AG04449 (cell line): ENCODE results near the gene TYW1B.
"Not testable (repeated sequence)": the region's sequence is repeated elsewhere in the genome, so short reads cannot be mapped to it uniquely, and the experiment has no call there.

Source experiments
- CTCF ChIA-PET: fragments of 350-600 bp; formaldehyde crosslinking; extraction: SDS; loops from one replicate; lab custom pipeline; 2021; ENCODE audit warnings: antibody characterized with exemption; lab: Yijun Ruan, JAX
- POLR2A ChIA-PET: fragments of 400-600, 350-600 bp; formaldehyde crosslinking; extraction: SDS; loops from one replicate; lab custom pipeline; 2020; ENCODE audit warnings: antibody characterized with exemption, inconsistent platforms; lab: Yijun Ruan, JAX
- DNase-seq: peaks from one replicate; pipeline ENCODE4 v3.0.0-alpha.2; 2010; ENCODE audit warnings: low read depth, low spot score
- H3K4me3 ChIP-seq: 2 replicates; pipeline ENCODE4 v1.5.1; 2011; ENCODE audit warnings: low read depth, mild to moderate bottlenecking, control low read depth, low read length
- CTCF ChIP-seq: IDR thresholded peaks from one replicate; pipeline ENCODE4 v1.5.1; 2011; ENCODE audit warnings: mild to moderate bottlenecking, moderate library complexity, low read length, control low read depth, inconsistent platforms; ENCODE audit not compliant: insufficient read depth; ENCODE audit errors: missing control alignments

The TYW1B gene

GRCh38 chr7:72829687-72830354 is 1.8 kb upstream of the TYW1B start:
- DNase-seq, result peak; percentile 60
- POLR2A ChIA-PET, result not testable (repeated sequence)
- CTCF ChIA-PET, result interaction anchor here (0.8 to 2.3 kb wide), 4 partner anchors 9 to 86 kb away, joined by 3 to 10 read pairs (median 4); no protein-coding TSS in a partner anchor
- peak overlapping the region; percentile 71 for H3K4me3 ChIP-seq
- peak; percentile 20 for TF ChIP-seq CTCF

- POLR2A ChIA-PET, result not testable (repeated sequence)
- H3K4me3 ChIP-seq, result peak overlapping the region; percentile 71
- DNase-seq, result peak; percentile 91
- CTCF ChIA-PET, result interaction anchor here (0.8 to 2.3 kb wide), 3 partner anchors 12 to 87 kb away, joined by 3 to 10 read pairs (median 4); no protein-coding TSS in a partner anchor
These were observed 1.3 kb upstream of the TYW1B start for GRCh38 chr7:72829291-72829686.

GRCh38 chr7:72823765-72824732 is 4.0 kb downstream of the TYW1B start:
- DNase-seq, H3K4me3 ChIP-seq, POLR2A ChIA-PET: not testable (repeated sequence)
- CTCF ChIA-PET, result interaction anchor here (1.0 to 4.3 kb wide), 4 partner anchors 91 to 93 kb away, joined by 3 to 19 read pairs (median 6); no protein-coding TSS in a partner anchor

- H3K4me3 ChIP-seq, POLR2A ChIA-PET, DNase-seq: not testable (repeated sequence)
- CTCF ChIA-PET, result interaction anchor here (1.9 kb wide), 1 partner anchor 95 kb away, joined by 5 read pairs; no protein-coding TSS in a partner anchor
These were observed 5.5 kb downstream of the TYW1B start for GRCh38 chr7:72822497-72822896.

- POLR2A ChIA-PET, H3K4me3 ChIP-seq, DNase-seq: not testable (repeated sequence)
- CTCF ChIA-PET, result interaction anchor here (1.4 to 2.0 kb wide), 2 partner anchors 8 to 9 kb away, joined by 3 to 6 read pairs; no protein-coding TSS in a partner anchor
These were observed 9.2 kb downstream of the TYW1B start for GRCh38 chr7:72818663-72819361.

GRCh38 chr7:72817661-72818060 is 10.3 kb downstream of the TYW1B start:
- POLR2A ChIA-PET, DNase-seq, H3K4me3 ChIP-seq: not testable (repeated sequence)
- CTCF ChIA-PET, result interaction anchor here (2.0 kb wide), 1 partner anchor 9 kb away, joined by 6 read pairs; no protein-coding TSS in a partner anchor

- H3K4me3 ChIP-seq, DNase-seq: not testable (repeated sequence)
- ChIA-PET POLR2A (interaction anchor here (1.1 kb wide), 1 partner anchor 11 kb away, joined by 3 read pairs; no protein-coding TSS in a partner anchor), CTCF (interaction anchor here (1.0 to 2.0 kb wide), 2 partner anchors 10 to 99 kb away, joined by 5 to 6 read pairs; no protein-coding TSS in a partner anchor)
These were observed 11.4 kb downstream of the TYW1B start for GRCh38 chr7:72816370-72817157.

- DNase-seq, H3K4me3 ChIP-seq, POLR2A ChIA-PET: not testable (repeated sequence)
- CTCF ChIA-PET, result interaction anchor here (1.2 kb wide), 1 partner anchor 8 kb away, joined by 3 read pairs; no protein-coding TSS in a partner anchor
These were observed 17.6 kb downstream of the TYW1B start for GRCh38 chr7:72810437-72810836.

- POLR2A ChIA-PET, DNase-seq, H3K4me3 ChIP-seq, CTCF ChIA-PET: not testable (repeated sequence)
These were observed 19.5 kb downstream of the TYW1B start for GRCh38 chr7:72808511-72808910.

GRCh38 chr7:72806851-72807250 is 21.1 kb downstream of the TYW1B start:
- H3K4me3 ChIP-seq, CTCF ChIA-PET, POLR2A ChIA-PET, DNase-seq: not testable (repeated sequence)
